ENCODE results near the gene FUOM. TPM values are rescaled to one million over a fixed set of nuclear protein-coding genes. Genes with fewer than 3 reads are reported as not detected.
"Not testable (repeated sequence)": the region's sequence is repeated elsewhere in the genome, so short reads cannot be mapped to it uniquely, and the experiment has no call there.

The FUOM gene
- total RNA-seq, 1 donor, result 7.1 TPM

- H3K4me3 ChIP-seq (ENCODE audit: low read length), result no peak overlapping the region
- no peaks in the 10 kb centered on the region for H3K9me3 ChIP-seq (ENCODE audit: low read depth, low read length)
- peaks cover 47% of the 10 kb centered on the region for H3K27me3 ChIP-seq (ENCODE audit: insufficient read depth, low read length)
- peaks cover 12% of the 10 kb centered on the region for H3K4me1 ChIP-seq (ENCODE audit: insufficient read depth, low read length)
Measured at GRCh38 chr10:133326223-133326551, 31.6 kb downstream of the FUOM start.

GRCh38 chr10:133325440-133326222 lies 32.2 kb downstream of the FUOM start:
- Histone ChIP-seq H3K4me3 (ENCODE audit: low read length) (no peak overlapping the region), H3K27me3 (ENCODE audit: insufficient read depth, low read length) (peaks cover 43% of the 10 kb centered on the region), H3K4me1 (ENCODE audit: insufficient read depth, low read length) (peaks cover 12% of the 10 kb centered on the region), H3K9me3 (ENCODE audit: low read depth, low read length) (no peaks in the 10 kb centered on the region)

GRCh38 chr10:133324857-133325260 lies 33.0 kb downstream of the FUOM start:
- no peak overlapping the region for H3K4me3 ChIP-seq (ENCODE audit: low read length)
- peaks cover 43% of the 10 kb centered on the region for H3K27me3 ChIP-seq (ENCODE audit: insufficient read depth, low read length)

GRCh38 chr10:133324198-133324792 lies 33.5 kb downstream of the FUOM start:
- Histone ChIP-seq H3K9me3 (ENCODE audit: low read depth, low read length) (no peaks in the 10 kb centered on the region), H3K4me3 (ENCODE audit: low read length) (no peak overlapping the region), H3K27me3 (ENCODE audit: insufficient read depth, low read length) (peaks cover 41% of the 10 kb centered on the region), H3K4me1 (ENCODE audit: insufficient read depth, low read length) (peaks cover 12% of the 10 kb centered on the region)

More at GRCh38 chr10:133324857-133325260, 33.0 kb downstream of the FUOM start:
- H3K9me3 ChIP-seq (ENCODE audit: low read depth, low read length), result no peaks in the 10 kb centered on the region
- H3K4me1 ChIP-seq (ENCODE audit: insufficient read depth, low read length), result peaks cover 12% of the 10 kb centered on the region

GRCh38 chr10:133322064-133322709 lies 35.6 kb downstream of the FUOM start:
- H3K27me3 ChIP-seq (ENCODE audit: insufficient read depth, low read length), result peaks cover 24% of the 10 kb centered on the region
- not testable (repeated sequence) for H3K4me3 ChIP-seq (ENCODE audit: low read length); H3K9me3 ChIP-seq (ENCODE audit: low read depth, low read length)
- H3K4me1 ChIP-seq (ENCODE audit: insufficient read depth, low read length), result peaks cover 19% of the 10 kb centered on the region

GRCh38 chr10:133320852-133321422 lies 36.9 kb downstream of the FUOM start:
- H3K9me3 ChIP-seq (ENCODE audit: low read depth, low read length); H3K4me3 ChIP-seq (ENCODE audit: low read length): not testable (repeated sequence)
- Histone ChIP-seq H3K27me3 (ENCODE audit: insufficient read depth, low read length) (peaks cover 12% of the 10 kb centered on the region), H3K4me1 (ENCODE audit: insufficient read depth, low read length) (peaks cover 16% of the 10 kb centered on the region)

- H3K27me3 ChIP-seq (ENCODE audit: insufficient read depth, low read length), result peaks cover 5% of the 10 kb centered on the region
- H3K4me3 ChIP-seq (ENCODE audit: low read length), result no peak overlapping the region
- no peaks in the 10 kb centered on the region for H3K9me3 ChIP-seq (ENCODE audit: low read depth, low read length)
- H3K4me1 ChIP-seq (ENCODE audit: insufficient read depth, low read length), result peaks cover 7% of the 10 kb centered on the region
Measured at GRCh38 chr10:133318494-133319127, 39.2 kb downstream of the FUOM start.

- H3K9me3 ChIP-seq (ENCODE audit: low read depth, low read length), result no peaks in the 10 kb centered on the region
- H3K4me3 ChIP-seq (ENCODE audit: low read length), result no peak overlapping the region
- H3K4me1 ChIP-seq (ENCODE audit: insufficient read depth, low read length), result peaks cover 7% of the 10 kb centered on the region
- H3K27me3 ChIP-seq (ENCODE audit: insufficient read depth, low read length), result peaks cover 5% of the 10 kb centered on the region
Measured at GRCh38 chr10:133316732-133317131, 41.1 kb downstream of the FUOM start.

- Histone ChIP-seq H3K9me3 (ENCODE audit: low read depth, low read length) (no peaks in the 10 kb centered on the region), H3K4me1 (ENCODE audit: insufficient read depth, low read length) (peaks cover 7% of the 10 kb centered on the region), H3K27me3 (ENCODE audit: insufficient read depth, low read length) (peaks cover 5% of the 10 kb centered on the region), H3K4me3 (ENCODE audit: low read length) (no peak overlapping the region)
Measured at GRCh38 chr10:133316266-133316665, 41.6 kb downstream of the FUOM start.

- Histone ChIP-seq H3K4me1 (ENCODE audit: insufficient read depth, low read length) (peaks cover 7% of the 10 kb centered on the region), H3K4me3 (ENCODE audit: low read length) (no peak overlapping the region), H3K9me3 (ENCODE audit: low read depth, low read length) (no peaks in the 10 kb centered on the region), H3K27me3 (ENCODE audit: insufficient read depth, low read length) (peaks cover 5% of the 10 kb centered on the region)
Measured at GRCh38 chr10:133315847-133316246, 42.0 kb downstream of the FUOM start.

GRCh38 chr10:133314911-133315310 lies 42.9 kb downstream of the FUOM start:
- Histone ChIP-seq H3K4me3 (ENCODE audit: low read length) (no peak overlapping the region), H3K4me1 (ENCODE audit: insufficient read depth, low read length) (peaks cover 7% of the 10 kb centered on the region), H3K27me3 (ENCODE audit: insufficient read depth, low read length) (peaks cover 5% of the 10 kb centered on the region), H3K9me3 (ENCODE audit: low read depth, low read length) (no peaks in the 10 kb centered on the region)

GRCh38 chr10:133313192-133313591 lies 44.6 kb downstream of the FUOM start:
- H3K9me3 ChIP-seq (ENCODE audit: low read depth, low read length), result no peaks in the 10 kb centered on the region

GRCh38 chr10:133312769-133313145 lies 45.1 kb downstream of the FUOM start:
- Histone ChIP-seq H3K4me3 (ENCODE audit: low read length) (no peak overlapping the region), H3K4me1 (ENCODE audit: insufficient read depth, low read length) (peaks cover 12% of the 10 kb centered on the region), H3K27me3 (ENCODE audit: insufficient read depth, low read length) (no peaks in the 10 kb centered on the region), H3K9me3 (ENCODE audit: low read depth, low read length) (no peaks in the 10 kb centered on the region)

More at GRCh38 chr10:133313192-133313591, 44.6 kb downstream of the FUOM start:
- Histone ChIP-seq H3K27me3 (ENCODE audit: insufficient read depth, low read length) (no peaks in the 10 kb centered on the region), H3K4me1 (ENCODE audit: insufficient read depth, low read length) (peaks cover 8% of the 10 kb centered on the region), H3K4me3 (ENCODE audit: low read length) (no peak overlapping the region)

GRCh38 chr10:133312016-133312768 lies 45.6 kb downstream of the FUOM start:
- peaks cover 18% of the 10 kb centered on the region for H3K4me1 ChIP-seq (ENCODE audit: insufficient read depth, low read length)
- no peak overlapping the region for H3K4me3 ChIP-seq (ENCODE audit: low read length)
- no peaks in the 10 kb centered on the region for H3K27me3 ChIP-seq (ENCODE audit: insufficient read depth, low read length)
- no peaks in the 10 kb centered on the region for H3K9me3 ChIP-seq (ENCODE audit: low read depth, low read length)

All from mononuclear cell (primary cell).